Esophagus muscularis mucosa (tissue), 3 donors: ENCODE measurements around the gene FBXO21.

Experiments used
- CTCF ChIP-seq, 3 experiments: fragments of 200-600 bp in 2 of 3; fragments of 450-650 bp in 1 of 3; sonication (generic) in 2 of 3; IDR thresholded peaks; one replicate each; pipeline ENCODE4 v1.5.1; 2017 to 2019; ENCODE audit warnings: antibody characterized with exemption in 3 of 3, mild to moderate bottlenecking in 2 of 3, moderate library complexity in 1 of 3
- POLR2AphosphoS5 ChIP-seq, 2 donors: sonication (generic); formaldehyde crosslinking; IDR thresholded peaks; one replicate each; pipeline ENCODE4 v1.6.1; 2017; ENCODE audit warnings: antibody characterized with exemption in 2 of 2

- no peak for TF ChIP-seq POLR2AphosphoS5 (IDR thresholded peaks at IDR 0.05)
- no peak for TF ChIP-seq CTCF (IDR thresholded peaks at IDR 0.05)
Observed at GRCh38 chr12:117235261-117235660, 45.0 kb upstream of the FBXO21 start.
